Measurements from ENCODE around the gene ZBTB7C. TPM values are rescaled to one million over a fixed set of nuclear protein-coding genes. Genes with fewer than 3 reads are reported as not detected.
A peak's percentile ranks its signal among the peaks of the same experiment; 100 is the strongest.

ZBTB7C gene
- total RNA-seq, 1 donor from 2014 or later, result 0.11 TPM

DNA sequence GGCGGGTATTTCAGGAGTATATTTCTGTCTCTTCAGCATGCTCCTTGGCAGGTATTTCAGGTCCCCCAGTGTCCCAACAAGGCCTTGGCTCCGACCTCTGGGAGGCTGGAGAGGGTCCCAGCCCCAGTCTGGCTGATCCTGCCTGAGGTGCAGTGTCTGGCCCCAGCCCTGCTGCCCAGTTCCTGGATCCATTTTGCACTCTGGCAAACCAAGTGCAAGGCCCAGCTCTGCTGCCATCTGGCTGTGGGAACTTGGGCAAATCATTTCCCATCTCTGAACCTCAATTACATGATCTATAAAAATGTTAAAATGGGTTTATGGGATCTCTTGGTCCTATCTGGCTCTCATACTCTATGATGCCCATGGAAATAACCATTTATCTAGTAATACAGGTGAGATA lies 63.6 kb downstream of the ZBTB7C start:
- H3K27ac Mint-ChIP-seq (ENCODE audit: unreplicated experiment), result no peak overlapping the region
- DNase-seq (ENCODE audit: extremely low spot score, unreplicated experiment), result no peak
- peaks cover 46% of the 10 kb centered on the region for H3K27me3 Mint-ChIP-seq (ENCODE audit: unreplicated experiment)
- H3K4me3 Mint-ChIP-seq (ENCODE audit: unreplicated experiment), result no peak overlapping the region
- no peaks in the 10 kb centered on the region for H3K9me3 Mint-ChIP-seq (ENCODE audit: unreplicated experiment)
- H3K36me3 Mint-ChIP-seq (ENCODE audit: unreplicated experiment), result no peaks in the 10 kb centered on the region
- no peaks in the 10 kb centered on the region for H3K4me1 Mint-ChIP-seq (ENCODE audit: unreplicated experiment)
- TF ChIP-seq, protein P1, sequence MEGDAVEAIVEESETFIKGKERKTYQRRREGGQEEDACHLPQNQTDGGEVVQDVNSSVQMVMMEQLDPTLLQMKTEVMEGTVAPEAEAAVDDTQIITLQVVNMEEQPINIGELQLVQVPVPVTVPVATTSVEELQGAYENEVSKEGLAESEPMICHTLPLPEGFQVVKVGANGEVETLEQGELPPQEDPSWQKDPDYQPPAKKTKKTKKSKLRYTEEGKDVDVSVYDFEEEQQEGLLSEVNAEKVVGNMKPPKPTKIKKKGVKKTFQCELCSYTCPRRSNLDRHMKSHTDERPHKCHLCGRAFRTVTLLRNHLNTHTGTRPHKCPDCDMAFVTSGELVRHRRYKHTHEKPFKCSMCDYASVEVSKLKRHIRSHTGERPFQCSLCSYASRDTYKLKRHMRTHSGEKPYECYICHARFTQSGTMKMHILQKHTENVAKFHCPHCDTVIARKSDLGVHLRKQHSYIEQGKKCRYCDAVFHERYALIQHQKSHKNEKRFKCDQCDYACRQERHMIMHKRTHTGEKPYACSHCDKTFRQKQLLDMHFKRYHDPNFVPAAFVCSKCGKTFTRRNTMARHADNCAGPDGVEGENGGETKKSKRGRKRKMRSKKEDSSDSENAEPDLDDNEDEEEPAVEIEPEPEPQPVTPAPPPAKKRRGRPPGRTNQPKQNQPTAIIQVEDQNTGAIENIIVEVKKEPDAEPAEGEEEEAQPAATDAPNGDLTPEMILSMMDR (IDR thresholded peaks at IDR 0.05), result peak; percentile 53

DNA sequence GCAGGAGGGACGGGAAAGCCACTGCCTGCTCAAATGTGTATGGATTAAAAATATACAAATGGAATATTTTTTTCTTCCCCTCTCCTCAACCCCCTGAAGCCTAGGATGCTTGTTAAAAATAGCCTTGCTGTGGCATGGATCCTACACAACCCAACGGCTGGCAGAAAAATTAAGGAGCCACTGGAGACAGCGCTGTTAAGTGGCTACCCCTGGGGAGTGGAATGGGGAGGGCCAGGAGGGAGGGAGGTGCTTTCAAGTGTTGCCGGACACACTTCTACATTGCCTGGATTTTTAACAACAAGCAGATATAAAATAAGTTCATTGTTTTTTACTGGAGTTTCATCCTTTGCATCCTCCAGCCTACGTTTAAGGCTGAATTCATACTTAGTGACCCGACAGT lies 66.6 kb downstream of the ZBTB7C start:
- TF ChIP-seq, protein P1 (IDR thresholded peaks at IDR 0.05), result no peak
- no peaks in the 10 kb centered on the region for H3K36me3 Mint-ChIP-seq (ENCODE audit: unreplicated experiment)
- no peaks in the 10 kb centered on the region for H3K9me3 Mint-ChIP-seq (ENCODE audit: unreplicated experiment)
- peaks cover 47% of the 10 kb centered on the region for H3K27me3 Mint-ChIP-seq (ENCODE audit: unreplicated experiment)
- no peak overlapping the region for H3K4me3 Mint-ChIP-seq (ENCODE audit: unreplicated experiment)
- DNase-seq (ENCODE audit: extremely low spot score, unreplicated experiment), result no peak
- no peak overlapping the region for H3K27ac Mint-ChIP-seq (ENCODE audit: unreplicated experiment)
- no peaks in the 10 kb centered on the region for H3K4me1 Mint-ChIP-seq (ENCODE audit: unreplicated experiment)

DNA sequence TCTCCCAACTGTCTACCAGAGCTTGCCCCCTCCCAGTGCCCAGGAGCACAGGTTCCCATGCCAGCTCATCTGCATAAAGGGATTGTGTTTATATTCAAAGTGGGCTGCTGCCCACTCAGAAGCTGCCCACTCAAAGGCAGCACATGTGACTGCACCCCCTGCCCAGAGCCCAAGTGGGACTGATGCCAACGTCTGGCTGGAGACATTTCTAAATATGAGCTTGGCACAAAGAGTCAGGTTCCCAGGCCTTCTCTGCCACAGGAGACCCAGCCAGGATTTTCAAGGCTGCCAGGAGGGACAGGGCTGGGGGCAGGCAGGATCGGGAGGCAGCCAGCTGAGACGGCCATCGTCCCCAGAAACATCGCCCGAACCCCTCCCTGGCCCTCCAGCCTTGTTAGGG lies 67.1 kb downstream of the ZBTB7C start:
- no peak for DNase-seq (ENCODE audit: extremely low spot score, unreplicated experiment)
- TF ChIP-seq, protein P1 (IDR thresholded peaks at IDR 0.05), result no peak
- Mint-ChIP-seq H3K4me1 (ENCODE audit: unreplicated experiment) (no peaks in the 10 kb centered on the region), H3K36me3 (ENCODE audit: unreplicated experiment) (no peaks in the 10 kb centered on the region), H3K27ac (ENCODE audit: unreplicated experiment) (no peak overlapping the region), H3K4me3 (ENCODE audit: unreplicated experiment) (no peak overlapping the region), H3K9me3 (ENCODE audit: unreplicated experiment) (no peaks in the 10 kb centered on the region), H3K27me3 (ENCODE audit: unreplicated experiment) (peaks cover 43% of the 10 kb centered on the region)

DNA sequence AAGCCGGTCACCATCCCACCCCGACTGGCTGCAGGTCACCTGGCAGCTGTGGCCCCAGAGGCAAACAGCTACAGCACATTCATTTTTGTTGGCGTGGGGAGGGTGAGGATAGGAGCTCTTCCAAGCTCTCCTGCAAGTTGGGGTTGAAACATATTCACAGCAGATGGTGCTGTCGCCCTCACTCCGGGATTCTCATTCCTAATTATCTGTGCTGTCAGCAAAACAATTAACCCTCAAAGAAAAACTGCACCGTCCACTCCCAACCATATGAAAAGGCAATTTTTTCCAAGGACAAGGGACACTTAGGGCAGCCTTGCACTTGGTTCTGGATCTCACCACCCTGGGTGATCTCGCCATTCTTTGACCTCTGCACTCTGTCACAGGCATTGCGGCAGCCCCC lies 68.6 kb downstream of the ZBTB7C start:
- peaks cover 32% of the 10 kb centered on the region for H3K27me3 Mint-ChIP-seq (ENCODE audit: unreplicated experiment)
- no peaks in the 10 kb centered on the region for H3K9me3 Mint-ChIP-seq (ENCODE audit: unreplicated experiment)
- TF ChIP-seq, protein P1 (IDR thresholded peaks at IDR 0.05), result no peak
- H3K27ac Mint-ChIP-seq (ENCODE audit: unreplicated experiment), result no peak overlapping the region
- H3K4me3 Mint-ChIP-seq (ENCODE audit: unreplicated experiment), result no peak overlapping the region
- DNase-seq (ENCODE audit: extremely low spot score, unreplicated experiment), result no peak
- no peaks in the 10 kb centered on the region for H3K36me3 Mint-ChIP-seq (ENCODE audit: unreplicated experiment)
- H3K4me1 Mint-ChIP-seq (ENCODE audit: unreplicated experiment), result no peaks in the 10 kb centered on the region

DNA sequence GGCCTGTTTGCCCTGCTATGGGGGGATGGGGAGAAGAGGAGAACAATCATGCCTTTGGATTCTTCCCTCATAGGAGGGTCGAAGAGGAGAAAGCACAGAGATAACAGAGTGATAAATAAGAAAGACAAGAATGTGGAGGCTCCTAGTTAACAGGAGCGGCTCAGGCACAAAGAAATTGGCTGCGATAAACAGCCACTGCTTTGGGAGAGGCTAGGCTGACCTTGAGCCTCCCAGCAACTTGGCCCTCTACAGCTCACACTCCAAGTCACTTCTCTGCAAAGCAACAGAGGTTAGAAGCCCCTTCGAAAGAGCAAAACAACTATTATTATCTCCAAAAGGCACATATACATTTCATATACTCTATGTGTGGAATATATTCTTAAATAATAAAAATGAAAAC lies 69.5 kb downstream of the ZBTB7C start:
- no peaks in the 10 kb centered on the region for H3K9me3 Mint-ChIP-seq (ENCODE audit: unreplicated experiment)
- H3K27ac Mint-ChIP-seq (ENCODE audit: unreplicated experiment), result no peak overlapping the region
- no peaks in the 10 kb centered on the region for H3K4me1 Mint-ChIP-seq (ENCODE audit: unreplicated experiment)
- no peaks in the 10 kb centered on the region for H3K36me3 Mint-ChIP-seq (ENCODE audit: unreplicated experiment)
- DNase-seq (ENCODE audit: extremely low spot score, unreplicated experiment), result no peak
- no peak overlapping the region for H3K4me3 Mint-ChIP-seq (ENCODE audit: unreplicated experiment)
- TF ChIP-seq, protein P1 (IDR thresholded peaks at IDR 0.05), result no peak
- H3K27me3 Mint-ChIP-seq (ENCODE audit: unreplicated experiment), result peaks cover 30% of the 10 kb centered on the region

All from osteocyte (in vitro differentiated cells).